ENCODE results near the gene ZNF709.
"Not testable (repeated sequence)": the region's sequence is repeated elsewhere in the genome, so short reads cannot be mapped to it uniquely, and the experiment has no call there.

Gene ZNF709

GRCh38 chr19:12484371-12485051 is at the start of gene ZNF709:
Gene ZNF709 (minus strand): TSS chr19:12484816. CDS start chr19:12484657, 159 bp downstream.
- DNase-seq: peak; percentile 89

DNA sequence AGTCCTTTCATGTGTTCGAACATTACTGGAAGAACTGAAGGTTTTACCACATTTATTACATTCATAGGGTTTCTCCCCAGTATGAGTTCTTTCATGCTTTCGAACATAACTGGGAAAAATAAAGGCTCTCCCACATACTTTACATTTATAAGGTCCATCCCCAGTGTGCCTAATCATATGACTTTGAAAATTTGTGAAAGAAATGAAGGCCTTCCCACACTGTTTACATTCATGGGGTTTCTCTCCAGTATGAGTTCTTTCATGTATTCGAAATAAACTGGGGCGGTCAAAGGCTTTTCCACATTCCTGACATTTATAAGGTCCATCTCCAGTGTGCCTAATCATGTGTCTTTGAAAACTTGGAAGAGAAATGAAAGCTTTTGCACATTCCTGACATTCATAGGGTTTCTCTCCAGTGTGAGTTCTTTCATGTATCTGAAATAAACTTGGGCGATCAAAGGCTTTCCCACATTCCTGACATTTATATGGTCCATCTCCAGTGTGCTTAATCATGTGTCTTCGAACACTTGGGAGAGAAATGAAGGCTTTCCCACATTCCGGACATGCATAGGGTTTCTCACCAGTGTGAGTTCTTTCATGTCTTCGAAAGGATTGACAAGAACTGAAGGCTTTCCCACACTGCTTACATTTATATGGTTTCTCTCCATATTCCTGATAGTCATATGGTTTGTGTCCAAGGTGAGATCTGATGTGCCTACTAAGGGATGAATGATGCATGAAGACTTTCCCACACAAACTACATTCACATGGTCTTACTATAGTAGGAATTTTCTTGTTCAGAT is 42.6 kb upstream of the ZNF709 start:
- DNase-seq: no peak

GRCh38 chr19:12526542-12526941 is 41.9 kb upstream of the ZNF709 start:
- DNase-seq: no peak

DNA sequence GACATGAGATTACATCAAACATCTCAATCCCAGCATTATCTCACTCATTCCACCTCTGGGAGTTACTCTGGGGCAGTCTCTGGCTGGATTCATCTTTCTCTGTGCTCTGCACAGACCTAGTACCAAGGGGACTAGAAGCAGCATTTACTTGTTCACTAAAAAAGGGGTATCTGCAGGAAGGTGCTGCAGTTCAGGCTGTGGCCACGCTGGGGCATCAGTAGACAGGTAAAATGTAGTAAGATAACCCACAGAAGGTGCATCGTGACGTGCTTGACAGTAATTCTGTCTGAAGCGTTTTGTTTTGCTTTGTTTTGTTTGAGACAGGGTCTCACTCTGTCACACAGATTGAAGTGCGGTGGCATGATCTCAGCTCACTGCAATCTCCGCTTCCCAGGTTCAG is 37.4 kb upstream of the ZNF709 start:
- DNase-seq: no peak

GRCh38 chr19:12513531-12514061 is 29.0 kb upstream of the ZNF709 start:
- no peak for DNase-seq

GRCh38 chr19:12497032-12497431 is 12.4 kb upstream of the ZNF709 start:
- DNase-seq: no peak

GRCh38 chr19:12496480-12496879 is 11.9 kb upstream of the ZNF709 start:
- DNase-seq: no peak

DNA sequence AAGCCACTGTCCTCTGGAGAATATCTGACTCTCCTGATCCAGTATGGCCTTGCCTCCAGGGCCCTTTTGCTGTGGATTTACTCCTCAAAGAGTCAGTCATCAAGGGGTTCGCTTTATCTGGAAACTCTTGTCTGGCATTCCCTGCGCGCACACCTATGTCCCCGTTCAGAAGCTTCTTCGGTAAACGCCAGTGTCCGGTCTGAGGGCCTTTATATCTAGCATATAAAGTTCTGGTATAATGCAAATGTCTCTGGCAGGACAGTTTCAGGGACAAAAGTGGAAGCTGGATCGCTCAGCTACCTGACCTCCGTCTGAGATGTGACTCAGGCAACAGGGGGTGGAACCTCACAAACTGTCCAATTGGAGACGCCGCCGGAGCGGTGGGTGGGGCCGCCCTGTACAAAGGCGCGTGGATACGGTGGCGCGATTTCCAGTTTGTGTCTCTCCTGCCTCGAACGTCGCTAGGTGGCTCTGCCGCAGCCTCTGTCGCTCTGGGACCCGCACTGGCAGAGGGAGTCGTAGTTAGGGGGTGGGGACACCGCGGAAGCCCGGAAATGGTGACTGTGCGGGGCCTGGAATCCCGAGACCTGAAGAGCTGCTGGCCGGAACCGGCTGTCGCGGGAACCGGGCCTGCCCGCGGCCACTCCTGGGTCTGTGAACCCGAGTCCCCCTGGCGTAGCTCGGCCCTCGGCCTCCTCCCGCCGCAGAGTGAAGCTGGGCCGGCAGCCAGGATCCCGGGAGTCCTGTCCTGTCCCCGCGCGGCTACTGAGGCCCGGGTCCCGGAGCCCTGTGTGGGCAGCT is 10.6 kb upstream of the ZNF709 start:
- DNase-seq: peak; percentile 96

DNA sequence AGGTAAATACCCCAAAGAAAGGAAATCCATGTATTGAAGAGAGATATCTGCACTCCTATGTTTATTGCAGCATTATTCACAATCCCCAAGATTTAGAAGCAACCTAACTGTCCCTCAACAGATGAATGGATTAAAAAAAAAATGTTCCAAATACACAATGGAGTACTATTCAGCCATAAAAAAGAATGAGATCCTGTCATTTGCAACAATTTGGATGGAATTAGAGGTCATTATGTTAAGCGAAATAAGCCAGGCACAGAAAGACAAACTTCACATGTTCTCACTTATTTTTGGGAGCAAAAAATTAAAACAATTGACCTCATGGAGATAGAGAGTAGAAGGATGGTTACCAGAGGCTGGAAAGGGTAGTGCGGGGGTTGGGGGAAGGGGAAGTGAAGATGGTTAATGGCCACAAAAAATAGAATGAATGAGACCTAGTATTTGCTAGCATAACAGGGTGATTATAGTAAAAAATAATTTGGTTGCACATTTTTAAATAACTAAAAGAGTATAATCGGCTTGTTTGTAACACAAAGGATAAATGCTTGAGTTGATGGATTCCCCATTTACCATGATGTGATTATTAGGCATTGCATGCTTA is 9.7 kb upstream of the ZNF709 start:
- DNase-seq: no peak

DNA sequence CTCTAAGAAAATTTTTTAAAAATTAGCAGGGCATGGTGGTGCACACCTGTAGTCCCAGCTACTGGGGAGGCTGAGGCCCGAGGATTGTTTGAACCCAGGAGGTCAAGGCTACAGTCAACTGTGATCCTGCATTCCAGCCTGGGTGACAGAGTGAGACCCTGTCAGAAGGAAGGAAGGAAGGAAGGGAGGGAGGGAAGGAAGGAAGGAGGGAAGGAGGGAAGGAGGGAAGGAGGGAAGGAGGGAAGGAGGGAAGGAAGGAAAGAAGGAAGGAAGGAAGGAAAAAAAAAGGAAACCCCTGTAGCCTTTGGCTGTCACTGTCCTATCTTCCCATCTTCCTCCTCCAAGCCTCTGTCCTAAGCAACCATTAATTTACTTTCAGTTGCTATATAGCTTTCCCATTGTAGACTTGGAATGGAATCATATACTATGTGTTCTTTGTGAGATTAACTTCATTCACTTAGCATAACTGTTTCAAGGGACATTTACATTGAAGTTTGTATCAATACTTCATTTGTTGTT is 1.7 kb upstream of the ZNF709 start:
- not testable (repeated sequence) for DNase-seq

- DNase-seq: no peak
Measured at GRCh38 chr19:12485571-12485970, 955 bp upstream of the ZNF709 start.

DNA sequence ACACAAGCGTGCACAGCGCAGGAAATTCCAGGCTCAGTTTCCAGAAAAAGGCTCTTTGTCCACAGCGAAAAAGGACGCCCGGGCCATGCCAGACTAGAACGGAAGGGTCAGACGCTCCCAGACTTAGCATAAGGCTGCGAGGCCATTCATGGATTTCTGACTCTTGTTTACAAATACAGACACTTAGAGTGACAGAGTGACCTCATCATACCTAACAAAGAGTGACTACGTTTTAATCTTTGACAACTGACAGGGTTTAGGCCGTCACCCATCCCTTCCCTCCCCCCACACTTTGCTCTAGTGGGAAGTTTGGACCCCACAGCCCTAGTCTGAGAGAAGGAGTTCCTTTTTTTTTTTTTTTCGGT is 418 bp upstream of the ZNF709 start:
- no peak for DNase-seq

DNA sequence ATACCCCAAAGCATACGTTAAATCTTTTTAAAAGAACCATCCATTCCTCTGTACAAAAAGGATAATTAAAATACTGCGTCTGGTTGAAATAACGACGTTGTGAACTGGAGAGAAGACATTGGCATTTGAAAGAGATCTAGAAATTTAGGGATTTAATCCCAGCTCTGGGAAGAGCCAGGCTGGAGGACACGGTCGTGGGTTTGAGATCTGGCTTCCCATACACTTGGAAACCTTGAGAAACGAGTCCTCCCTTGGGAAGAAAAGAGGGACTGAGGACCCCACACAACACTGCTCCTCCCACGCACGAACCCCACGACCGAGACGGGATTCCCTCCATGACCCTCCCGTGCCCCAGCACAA is 625 bp downstream of the ZNF709 start:
- DNase-seq: no peak

DNA sequence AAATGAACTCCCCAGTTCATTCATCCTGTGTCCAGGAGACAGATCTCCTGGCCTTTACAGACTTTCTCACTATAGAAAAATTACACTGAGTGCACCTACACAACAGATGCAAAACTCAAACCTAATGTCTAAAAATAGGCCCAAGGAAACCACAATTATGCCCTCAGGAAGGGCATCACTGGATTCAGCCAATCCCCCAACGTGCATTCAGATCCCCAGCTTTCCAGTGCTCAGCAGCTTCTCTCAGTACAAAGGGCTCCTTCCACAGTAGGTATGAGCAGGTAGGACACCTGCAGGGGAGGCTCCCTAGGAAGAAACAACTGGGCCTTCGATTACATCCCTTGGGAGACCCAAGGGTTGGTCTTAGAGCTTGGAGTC is 2.1 kb downstream of the ZNF709 start:
- no peak for DNase-seq

- DNase-seq: no peak
Measured at GRCh38 chr19:12481781-12482508, 2.7 kb downstream of the ZNF709 start.

DNA sequence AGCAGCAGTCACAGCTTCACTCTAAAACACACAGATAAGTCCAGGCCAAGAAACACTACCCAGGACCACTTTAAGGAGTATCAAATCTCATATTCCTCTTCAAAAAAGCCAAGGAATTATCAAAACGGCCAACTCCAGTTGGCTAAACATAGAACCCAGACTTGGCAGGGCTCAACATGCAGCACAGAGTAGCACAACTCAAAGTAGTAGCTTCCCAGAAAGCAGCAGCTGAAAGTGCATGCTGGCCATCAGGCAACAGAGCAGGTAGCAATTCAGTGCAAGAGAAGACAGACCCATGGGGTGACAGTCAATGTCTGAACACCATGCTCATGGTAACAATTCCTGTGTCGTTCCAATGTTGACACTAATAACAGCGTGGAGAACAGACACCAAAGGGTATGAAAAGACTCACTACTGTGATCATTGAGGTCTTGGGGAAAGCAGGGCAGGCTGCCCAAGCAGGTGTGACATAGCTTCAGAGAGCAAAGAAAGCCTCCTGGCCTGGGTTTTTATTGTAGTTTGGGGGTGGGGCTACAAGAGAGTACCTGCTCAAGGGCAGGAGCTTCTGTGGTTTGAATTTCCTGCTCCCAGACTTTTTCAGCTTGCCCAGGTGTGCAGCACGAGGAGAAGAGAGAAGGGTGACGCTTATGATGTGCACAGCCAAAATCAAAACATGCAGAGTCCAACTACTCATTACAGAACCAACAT is 6.2 kb downstream of the ZNF709 start:
- DNase-seq: no peak

GRCh38 chr19:12467651-12468050 is 17.0 kb downstream of the ZNF709 start:
- not testable (repeated sequence) for DNase-seq

DNA sequence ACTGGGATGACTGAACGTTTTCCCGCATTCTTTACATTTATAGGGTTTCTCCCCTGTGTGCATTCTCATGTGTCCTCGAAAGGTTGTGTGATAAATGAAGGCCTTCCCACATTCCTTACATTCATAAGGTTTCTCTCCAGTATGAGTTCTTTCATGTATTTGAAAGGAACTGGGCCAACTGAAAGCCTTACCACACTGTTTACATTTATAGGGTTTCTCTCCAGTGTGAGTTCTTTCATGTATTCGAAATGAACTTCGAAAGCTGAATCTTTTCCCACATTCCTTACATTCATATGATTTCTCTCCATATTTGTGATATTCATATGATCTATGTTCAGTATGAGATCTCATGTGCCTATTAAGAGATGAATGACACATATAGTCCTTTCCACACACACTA is 19.4 kb downstream of the ZNF709 start:
- no peak for DNase-seq

DNA sequence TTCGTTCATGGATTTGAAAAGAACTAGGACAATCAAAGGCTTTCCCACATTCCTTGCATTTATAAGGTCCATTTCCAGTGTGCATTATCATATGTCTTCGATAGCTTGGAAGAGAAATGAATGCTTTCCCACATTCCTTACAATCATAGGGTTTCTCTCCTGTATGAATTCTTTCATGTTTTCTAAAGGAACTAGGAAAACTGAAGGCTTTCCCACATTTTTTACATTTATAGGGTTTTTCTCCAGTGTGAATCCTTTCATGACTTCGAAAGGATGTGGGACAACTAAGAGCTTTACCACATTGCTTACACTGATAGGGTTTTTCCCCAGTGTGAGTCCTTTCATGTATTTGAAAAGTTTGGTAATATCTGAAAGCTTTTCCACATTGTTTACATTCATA is 19.8 kb downstream of the ZNF709 start:
- DNase-seq: no peak

- not testable (repeated sequence) for DNase-seq
Measured at GRCh38 chr19:12464139-12464538, 20.5 kb downstream of the ZNF709 start.

DNA sequence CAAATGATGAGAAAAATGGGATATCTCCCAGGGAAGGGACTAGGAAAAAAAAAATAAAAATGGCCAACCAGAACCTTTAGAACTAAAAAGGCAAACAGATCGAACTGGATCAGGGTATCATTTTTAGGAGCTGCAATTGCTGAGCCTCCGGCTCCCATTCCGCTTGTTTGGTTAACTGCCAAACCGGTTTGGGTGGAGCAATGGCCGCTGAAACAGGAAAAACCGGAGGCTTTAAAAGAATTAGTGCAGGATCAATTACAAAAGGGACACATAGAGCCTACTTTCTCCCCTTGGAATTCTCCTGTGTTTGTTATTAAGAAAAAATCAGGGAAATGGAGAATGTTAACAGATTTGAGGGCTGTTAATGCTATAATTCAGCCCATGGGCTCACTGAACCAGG is 31.1 kb downstream of the ZNF709 start:
- no peak for DNase-seq

DNA sequence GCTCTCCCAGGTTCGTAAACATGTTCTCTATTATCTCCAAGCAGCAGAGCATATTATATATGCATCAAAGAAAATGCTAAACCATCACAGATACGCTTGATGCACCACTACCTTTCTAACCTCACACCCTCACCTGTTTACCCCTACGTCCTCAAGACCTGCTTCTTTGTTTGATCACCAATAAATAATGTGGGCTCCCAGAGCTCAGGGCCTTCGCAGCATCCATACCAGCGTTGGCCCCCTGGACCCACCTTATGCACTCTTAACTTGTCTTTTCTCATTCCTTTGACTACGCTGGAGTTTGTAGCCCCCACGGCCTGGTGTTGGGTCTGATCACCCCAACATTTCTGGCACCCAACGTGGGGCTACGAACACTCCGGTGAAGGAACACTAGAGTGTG is 33.8 kb downstream of the ZNF709 start:
- no peak for DNase-seq
